Frontal cortex (tissue), 4 donors: Measurements from ENCODE around the gene CCDC136. TPM values are rescaled to one million over a fixed set of nuclear protein-coding genes. Genes with fewer than 3 reads are reported as not detected.
A peak's percentile ranks its signal among the peaks of the same experiment; 100 is the strongest.

ENCODE experiments used
- DNase-seq, 2 donors: peaks; one replicate each; pipeline ENCODE4 v3.0.0; 2012; ENCODE audit warnings: low spot score in 2 of 2
- FAIRE-seq: peaks from 2 replicates; lab custom pipeline; 2012; peaks lifted over from hg19 to GRCh38; lab: Jason Lieb, UNC
- total RNA-seq: library from RNA; depleted of rRNA; stranded (reverse); fragments of >200 nt; gene quantifications from one replicate; pipeline ENCODE4 v1.2.3, GENCODE V29; 2014
- donor health status: control.
- donor health status: control.
- donor health status: control.

The CCDC136 gene
- total RNA-seq, 1 donor from 2014 or later: 38.3 TPM

DNA sequence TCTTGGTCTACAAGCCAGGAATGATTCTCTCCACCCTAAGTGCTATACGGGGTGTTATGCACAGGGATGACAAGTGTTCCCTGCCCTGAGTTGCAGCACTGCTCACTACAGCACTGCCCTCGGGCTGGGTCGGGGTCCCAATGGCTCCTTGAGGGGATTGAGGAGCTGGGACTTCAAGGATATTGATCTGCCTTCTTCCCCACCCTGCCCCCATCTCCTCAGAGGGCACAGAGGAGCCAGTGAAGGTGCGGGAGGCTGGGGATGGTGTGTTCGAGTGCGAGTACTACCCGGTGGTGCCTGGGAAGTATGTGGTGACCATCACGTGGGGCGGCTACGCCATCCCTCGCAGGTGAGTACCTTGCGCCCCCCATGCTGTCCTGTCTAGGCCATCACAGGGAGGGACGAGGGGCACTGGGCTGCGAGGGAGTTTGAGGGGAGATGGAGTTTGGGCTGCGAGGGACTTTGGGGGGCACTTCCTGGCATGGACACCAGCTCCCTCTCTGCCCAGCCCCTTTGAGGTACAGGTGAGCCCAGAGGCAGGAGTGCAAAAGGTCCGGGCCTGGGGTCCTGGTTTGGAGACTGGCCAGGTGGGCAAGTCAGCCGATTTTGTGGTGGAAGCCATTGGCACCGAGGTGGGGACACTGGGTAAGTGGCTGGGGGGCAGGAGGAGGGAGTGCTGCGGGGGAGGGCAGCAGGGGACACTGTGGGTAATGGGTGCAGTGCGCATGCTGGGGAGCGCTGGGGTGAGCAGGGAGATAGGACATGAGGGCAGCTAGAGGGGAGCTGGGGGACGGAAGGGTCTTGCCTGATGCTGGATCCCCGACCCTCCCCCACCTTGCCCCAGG, 48.8 kb downstream of the CCDC136 start:
- no peak for FAIRE-seq
- no peak for DNase-seq

GRCh38 chr7:128841171-128841690, 49.5 kb downstream of the CCDC136 start:
- no peak for FAIRE-seq
- DNase-seq: no peak

GRCh38 chr7:128841921-128842673, 50.3 kb downstream of the CCDC136 start:
- FAIRE-seq (no peak), DNase-seq (peak in 1 of 2 donors; percentile 67)

DNA sequence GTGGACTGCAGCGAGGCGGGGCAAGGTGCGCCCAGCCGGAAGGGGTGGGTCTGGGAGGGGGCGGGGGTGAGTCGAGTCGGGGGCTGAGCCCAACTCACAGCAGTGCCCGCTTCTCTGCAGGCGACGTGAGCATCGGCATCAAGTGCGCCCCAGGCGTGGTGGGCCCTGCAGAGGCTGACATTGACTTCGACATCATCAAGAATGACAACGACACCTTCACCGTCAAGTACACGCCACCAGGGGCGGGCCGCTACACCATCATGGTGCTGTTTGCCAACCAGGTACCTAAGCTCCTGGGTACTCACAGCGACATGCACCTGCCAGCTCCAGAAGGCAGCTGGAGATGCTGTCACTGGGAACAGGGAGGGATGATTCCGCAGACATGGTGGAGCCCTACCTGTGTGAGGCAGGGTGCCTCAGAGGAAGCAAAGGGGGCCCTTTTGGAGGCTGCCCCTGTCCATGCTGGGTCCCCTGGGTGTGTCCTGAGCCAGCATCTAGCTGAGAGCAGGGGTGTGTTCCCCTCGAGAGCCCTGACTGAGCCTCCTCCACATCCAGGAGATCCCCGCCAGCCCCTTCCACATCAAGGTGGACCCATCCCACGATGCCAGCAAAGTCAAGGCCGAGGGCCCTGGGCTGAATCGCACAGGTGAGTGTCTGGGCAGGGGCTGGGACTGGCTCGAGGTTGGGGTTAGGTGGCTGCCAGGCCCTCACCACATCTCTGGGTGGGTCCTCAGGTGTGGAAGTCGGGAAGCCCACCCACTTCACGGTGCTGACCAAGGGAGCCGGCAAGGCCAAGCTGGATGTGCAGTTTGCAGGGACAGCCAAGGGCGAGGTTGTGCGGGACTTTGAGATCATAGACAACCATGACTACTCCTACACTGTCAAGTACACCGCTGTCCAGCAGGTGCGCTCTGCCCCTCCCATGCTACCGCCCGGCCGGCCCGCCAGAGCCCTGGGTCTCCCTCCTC, 51.2 kb downstream of the CCDC136 start:
- DNase-seq: no peak
- FAIRE-seq: no peak

- FAIRE-seq (no peak), DNase-seq (no peak)
These were observed 52.3 kb downstream of the CCDC136 start for GRCh38 chr7:128843938-128844621.

GRCh38 chr7:128844777-128845311, 53.1 kb downstream of the CCDC136 start:
- DNase-seq (no peak), FAIRE-seq (no peak)

DNA sequence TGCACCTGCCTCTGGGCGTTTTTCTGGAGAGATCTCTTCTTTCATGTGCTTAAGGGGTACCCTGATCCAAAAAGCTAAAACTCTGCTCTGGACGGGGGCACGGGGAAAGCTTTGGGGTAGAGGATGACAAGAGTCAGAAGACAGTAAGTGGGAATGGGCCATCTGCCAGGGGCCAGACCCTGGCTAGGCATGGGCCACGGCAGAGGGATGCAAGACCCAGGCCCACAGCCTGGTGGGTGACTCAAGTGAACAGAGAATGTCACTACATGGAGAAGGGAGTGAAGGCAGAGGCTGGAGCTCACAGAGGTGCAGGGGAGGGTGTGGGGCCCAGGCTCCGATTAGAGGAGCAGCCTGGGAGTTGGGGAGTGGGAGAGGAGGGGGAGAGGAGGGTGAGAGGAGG, 53.7 kb downstream of the CCDC136 start:
- DNase-seq (no peak), FAIRE-seq (no peak)

- DNase-seq: no peak
- FAIRE-seq: no peak
These were observed 54.2 kb downstream of the CCDC136 start for GRCh38 chr7:128845987-128846386.

DNA sequence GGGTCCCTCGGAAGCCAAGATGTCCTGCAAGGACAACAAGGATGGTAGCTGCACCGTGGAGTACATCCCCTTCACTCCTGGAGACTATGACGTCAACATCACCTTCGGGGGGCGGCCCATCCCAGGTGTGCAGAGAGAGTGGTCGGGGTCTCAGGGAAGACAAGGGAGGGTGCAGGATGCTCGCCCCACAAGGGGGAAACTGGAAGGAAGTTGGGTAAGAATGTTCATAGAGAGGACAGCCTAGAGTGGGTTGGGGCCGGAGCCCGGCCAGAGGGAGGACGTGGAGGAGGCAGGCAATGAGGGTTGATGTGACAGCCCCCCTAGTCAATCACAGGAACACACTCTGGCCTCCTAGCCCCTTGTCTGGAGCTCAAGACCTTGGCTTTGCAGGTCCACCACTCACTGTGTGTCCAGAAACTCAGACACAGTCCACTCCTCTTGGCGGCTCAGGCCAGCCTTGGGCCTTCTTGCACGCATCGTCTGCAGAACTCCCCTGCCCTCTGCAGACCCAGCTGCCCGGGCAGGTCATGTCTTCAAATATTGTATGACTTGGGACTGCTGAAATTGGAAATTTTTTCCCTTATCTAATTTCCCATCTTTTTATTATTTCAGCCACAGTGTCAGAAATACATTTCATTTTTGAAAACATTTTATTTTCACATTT, 55.1 kb downstream of the CCDC136 start:
- FAIRE-seq: no peak

GRCh38 chr7:128847721-128848211, 56.0 kb downstream of the CCDC136 start:
- FAIRE-seq (no peak), DNase-seq (no peak)

More for the DNA sequence above, 55.1 kb downstream of the CCDC136 start:
- no peak for DNase-seq

- no peak for DNase-seq
- no peak for FAIRE-seq
These were observed 56.8 kb downstream of the CCDC136 start for GRCh38 chr7:128848289-128849155.

GRCh38 chr7:128849156-128849515, 57.4 kb downstream of the CCDC136 start:
- FAIRE-seq: no peak

GRCh38 chr7:128849804-128850490, 58.2 kb downstream of the CCDC136 start:
- DNase-seq: no peak
- no peak for FAIRE-seq

More at GRCh38 chr7:128849156-128849515, 57.4 kb downstream of the CCDC136 start:
- no peak for DNase-seq

DNA sequence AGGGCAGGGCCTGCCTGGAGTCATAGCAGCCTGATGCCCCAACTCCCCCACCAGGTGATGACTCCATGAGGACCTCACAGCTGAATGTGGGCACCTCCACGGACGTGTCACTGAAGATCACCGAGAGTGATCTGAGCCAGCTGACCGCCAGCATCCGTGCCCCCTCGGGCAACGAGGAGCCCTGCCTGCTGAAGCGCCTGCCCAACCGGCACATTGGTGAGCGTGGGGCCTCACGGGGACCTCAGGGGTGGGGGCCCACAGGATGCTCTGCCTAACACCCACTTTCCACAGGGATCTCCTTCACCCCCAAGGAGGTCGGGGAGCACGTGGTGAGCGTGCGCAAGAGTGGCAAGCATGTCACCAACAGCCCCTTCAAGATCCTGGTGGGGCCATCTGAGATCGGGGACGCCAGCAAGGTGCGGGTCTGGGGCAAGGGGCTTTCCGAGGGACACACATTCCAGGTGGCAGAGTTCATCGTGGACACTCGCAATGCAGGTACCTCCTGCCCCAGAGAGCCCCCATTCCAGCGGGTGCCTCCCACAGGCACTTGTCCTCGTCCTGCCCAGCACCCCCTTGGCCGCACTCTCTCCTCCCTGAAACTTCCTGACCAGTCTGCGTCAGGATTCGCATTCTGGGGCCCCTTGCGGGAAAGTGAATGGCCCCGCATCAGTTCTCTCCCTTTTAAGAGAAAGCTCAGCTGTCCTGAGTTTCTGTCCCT, 60.9 kb downstream of the CCDC136 start:
- DNase-seq: no peak
- FAIRE-seq: no peak

GRCh38 chr7:128853799-128854198, 62.0 kb downstream of the CCDC136 start:
- no peak for FAIRE-seq
- no peak for DNase-seq

GRCh38 chr7:128854396-128854795, 62.6 kb downstream of the CCDC136 start:
- DNase-seq (no peak), FAIRE-seq (no peak)
